ENCODE data around the gene SHROOM3. TPM values are rescaled to one million over a fixed set of nuclear protein-coding genes. Genes with fewer than 3 reads are reported as not detected.
A peak's percentile ranks its signal among the peaks of the same experiment; 100 is the strongest.

SHROOM3 gene
- total RNA-seq, 6 experiments from 2014 or later = 15.2 to 35.8 (median 29.9) TPM

DNA sequence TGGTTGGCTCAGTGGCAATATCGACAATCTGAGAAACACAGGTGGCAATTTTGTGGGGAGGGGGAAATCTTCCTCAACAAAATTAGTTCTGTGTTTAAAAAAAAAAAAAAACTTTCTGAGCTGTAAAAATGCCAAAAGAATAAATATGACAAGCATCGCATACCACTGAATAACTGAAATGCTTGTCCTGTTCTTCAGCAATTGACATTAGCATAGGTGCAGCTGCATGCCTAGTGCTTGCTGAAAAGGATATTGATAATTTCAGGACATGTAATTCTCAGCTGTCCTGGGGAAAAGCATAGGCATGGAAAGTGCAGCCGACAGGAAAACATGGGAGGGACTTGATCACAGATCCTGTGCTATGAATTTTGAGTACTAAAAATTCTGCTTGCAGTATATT is 315.7 kb downstream of the SHROOM3 start:
- no peaks in the 10 kb centered on the region for H3K27me3 ChIP-seq
- ATAC-seq (no peak), DNase-seq (no peak)
- intact Hi-C loops (cut with DNase I) = no loop called here
- WGBS (ENCODE audit: insufficient coverage, low coverage, low lambda C conversion rate, missing lambda C conversion rate) = 76% methylated on average over 3 of the region's 3 CpGs
- no peaks in the 10 kb centered on the region for H3K9me3 ChIP-seq
- TF ChIP-seq, protein P1, sequence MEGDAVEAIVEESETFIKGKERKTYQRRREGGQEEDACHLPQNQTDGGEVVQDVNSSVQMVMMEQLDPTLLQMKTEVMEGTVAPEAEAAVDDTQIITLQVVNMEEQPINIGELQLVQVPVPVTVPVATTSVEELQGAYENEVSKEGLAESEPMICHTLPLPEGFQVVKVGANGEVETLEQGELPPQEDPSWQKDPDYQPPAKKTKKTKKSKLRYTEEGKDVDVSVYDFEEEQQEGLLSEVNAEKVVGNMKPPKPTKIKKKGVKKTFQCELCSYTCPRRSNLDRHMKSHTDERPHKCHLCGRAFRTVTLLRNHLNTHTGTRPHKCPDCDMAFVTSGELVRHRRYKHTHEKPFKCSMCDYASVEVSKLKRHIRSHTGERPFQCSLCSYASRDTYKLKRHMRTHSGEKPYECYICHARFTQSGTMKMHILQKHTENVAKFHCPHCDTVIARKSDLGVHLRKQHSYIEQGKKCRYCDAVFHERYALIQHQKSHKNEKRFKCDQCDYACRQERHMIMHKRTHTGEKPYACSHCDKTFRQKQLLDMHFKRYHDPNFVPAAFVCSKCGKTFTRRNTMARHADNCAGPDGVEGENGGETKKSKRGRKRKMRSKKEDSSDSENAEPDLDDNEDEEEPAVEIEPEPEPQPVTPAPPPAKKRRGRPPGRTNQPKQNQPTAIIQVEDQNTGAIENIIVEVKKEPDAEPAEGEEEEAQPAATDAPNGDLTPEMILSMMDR (IDR thresholded peaks at IDR 0.05) = no peak
- TF ChIP-seq POLR2A (IDR thresholded peaks at IDR 0.05) = no peak
- H3K4me1 ChIP-seq = peaks cover 0 to 7% (median 3%) of the 10 kb centered on the region in 4 donors
- H3K4me3 ChIP-seq = no peak overlapping the region
- H3K36me3 ChIP-seq = peaks cover 0 to 11% (median 5%) of the 10 kb centered on the region in 4 donors
- no peak overlapping the region for H3K27ac ChIP-seq

GRCh38 chr4:76751612-76752343 is 316.7 kb downstream of the SHROOM3 start:
- Histone ChIP-seq H3K36me3 (peaks cover 0 to 11% (median 7%) of the 10 kb centered on the region in 4 donors), H3K4me1 (peaks cover 0 to 7% (median 3%) of the 10 kb centered on the region in 4 donors), H3K27me3 (no peaks in the 10 kb centered on the region), H3K27ac (no peak overlapping the region), H3K4me3 (no peak overlapping the region), H3K9me3 (no peaks in the 10 kb centered on the region)
- TF ChIP-seq, protein P1 (IDR thresholded peaks at IDR 0.05) = no peak
- TF ChIP-seq POLR2A (IDR thresholded peaks at IDR 0.05) = no peak
- WGBS (ENCODE audit: insufficient coverage, low coverage, low lambda C conversion rate, missing lambda C conversion rate) = 94% methylated on average over 3 of the region's 3 CpGs
- no peak for ATAC-seq
- intact Hi-C loops (cut with DNase I) = no loop called here
- DNase-seq = no peak

GRCh38 chr4:76752861-76753501 is 318.0 kb downstream of the SHROOM3 start:
- no peak for TF ChIP-seq POLR2A (IDR thresholded peaks at IDR 0.05)
- TF ChIP-seq, protein P1 (IDR thresholded peaks at IDR 0.05) = no peak
- Histone ChIP-seq H3K36me3 (peaks cover 0 to 13% (median 7%) of the 10 kb centered on the region in 4 donors), H3K27ac (no peak overlapping the region), H3K27me3 (no peaks in the 10 kb centered on the region), H3K9me3 (no peaks in the 10 kb centered on the region), H3K4me1 (peaks cover 0 to 6% (median 3%) of the 10 kb centered on the region in 4 donors), H3K4me3 (no peak overlapping the region)
- intact Hi-C loops (cut with DNase I) = no loop called here
- WGBS (ENCODE audit: insufficient coverage, low coverage, low lambda C conversion rate, missing lambda C conversion rate) = 36% methylated on average over 3 of the region's 3 CpGs
- ATAC-seq (peak in 1 of 4 donors; percentile 35), DNase-seq (no peak)

DNA sequence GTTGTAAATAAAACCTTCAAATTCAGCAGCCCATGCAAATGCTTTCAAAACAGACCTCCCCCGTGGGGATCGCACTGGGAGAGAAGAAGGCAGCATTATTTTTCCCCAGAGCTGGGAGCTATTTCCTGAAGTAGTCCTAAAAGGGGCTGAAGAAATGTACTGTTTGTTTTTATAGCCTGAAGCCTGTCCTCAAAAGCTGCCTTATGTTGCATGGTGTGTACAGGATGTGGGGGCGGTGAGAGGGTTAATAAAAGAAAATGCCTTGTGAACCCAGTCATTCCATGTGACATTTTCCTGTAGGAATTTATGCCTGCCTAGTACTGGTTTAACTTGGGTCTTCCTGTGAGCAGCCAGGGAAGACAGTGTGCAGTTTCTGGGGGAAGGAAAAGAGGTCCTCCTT is 318.8 kb downstream of the SHROOM3 start:
- WGBS (ENCODE audit: insufficient coverage, low coverage, low lambda C conversion rate, missing lambda C conversion rate) = 53% methylated on average over 3 of the region's 3 CpGs
- intact Hi-C loops (cut with DNase I) = no loop called here

More for the DNA sequence above, 318.8 kb downstream of the SHROOM3 start:
- H3K27me3 ChIP-seq = no peaks in the 10 kb centered on the region
- H3K4me3 ChIP-seq = no peak overlapping the region
- H3K4me1 ChIP-seq = peaks cover 0 to 3% (median 0%) of the 10 kb centered on the region in 4 donors
- no peak overlapping the region for H3K27ac ChIP-seq
- no peak for ATAC-seq
- TF ChIP-seq, protein P1 (IDR thresholded peaks at IDR 0.05) = no peak
- no peak for TF ChIP-seq POLR2A (IDR thresholded peaks at IDR 0.05)
- no peaks in the 10 kb centered on the region for H3K9me3 ChIP-seq
- H3K36me3 ChIP-seq = peaks cover 0 to 13% (median 7%) of the 10 kb centered on the region in 4 donors
- DNase-seq = no peak
